OCI-LY7 (cell line): Measurements from ENCODE around the gene GMPPA.

Source experiments
- CTCF ChIP-seq: fragments of 200-600 bp; sonication (generic); conservative IDR thresholded peaks from 2 replicates; pipeline ENCODE4 v1.5.1; 2014; ENCODE audit warnings: mild to moderate bottlenecking, antibody characterized with exemption, low read length, moderate library complexity, mixed read lengths
- EZH2phosphoT487 ChIP-seq: fragments of 200-600 bp; sonication (generic); IDR thresholded peaks from 2 replicates; pipeline ENCODE4 v1.6.1; 2018; ENCODE audit warnings: low read depth, borderline replicate concordance, mild to moderate bottlenecking, mixed run types, antibody characterized with exemption, low read length, moderate library complexity, mixed read lengths

GRCh38 chr2:219538956-219539788, 40.5 kb downstream of the GMPPA start:
- TF ChIP-seq CTCF (no peak), EZH2phosphoT487 (no peak)
